OCI-LY3 (cell line): Measurements from ENCODE around the gene GIPR.

Experiments
- CTCF ChIP-seq: fragments of 200-600, 300-600 bp; sonication (generic); IDR thresholded peaks from 2 replicates; pipeline ENCODE4 v1.5.1; 2014; ENCODE audit warnings: antibody characterized with exemption, low read length, low read depth
- EZH2phosphoT487 ChIP-seq: fragments of 200-600 bp; shearing (Covaris generic); IDR thresholded peaks from 2 replicates; pipeline ENCODE4 v1.6.1; 2018; ENCODE audit warnings: antibody characterized with exemption, mixed run types, low read depth

GRCh38 chr19:45692187-45693105, 24.4 kb downstream of the GIPR start, which contains the start of gene QPCTL:
- TF ChIP-seq CTCF (no peak), EZH2phosphoT487 (no peak)
